Hepatocyte (in vitro differentiated cells): ENCODE results near the gene ZFPM1. TPM values are rescaled to one million over a fixed set of nuclear protein-coding genes. Genes with fewer than 3 reads are reported as not detected.

Experiments used
- DNase-seq: peaks from one replicate; pipeline ENCODE4 v3.0.0-alpha.2; 2016; ENCODE audit warnings: low spot score
- H2AFZ ChIP-seq: fragments of 200-600 bp; sonication (generic); 2 replicates; pipeline ENCODE4 v1.6.0; 2016; ENCODE audit warnings: antibody characterized with exemption, mild to moderate bottlenecking
- H3K27ac ChIP-seq: fragments of 200-600 bp; sonication (generic); 2 replicates; pipeline ENCODE4 v1.5.1; 2016; ENCODE audit warnings: mild to moderate bottlenecking
- H3K27me3 ChIP-seq: fragments of 200-600 bp; sonication (generic); 2 replicates; pipeline ENCODE4 v1.6.1; 2016
- H3K36me3 ChIP-seq: fragments of 200-600 bp; sonication (generic); replicated peaks from 2 replicates; pipeline ENCODE4 v1.5.1; 2016; ENCODE audit warnings: low read depth; ENCODE audit not compliant: insufficient read depth
- H3K4me1 ChIP-seq: fragments of 200-600 bp; sonication (generic); 2 replicates; pipeline ENCODE4 v1.5.1; 2016; ENCODE audit warnings: mild to moderate bottlenecking, moderate library complexity; ENCODE audit not compliant: insufficient read depth
- H3K4me2 ChIP-seq: fragments of 200-600 bp; sonication (generic); 2 replicates; pipeline ENCODE4 v1.6.0; 2016
- H3K4me3 ChIP-seq: fragments of 200-600 bp; sonication (generic); 2 replicates; pipeline ENCODE4 v1.5.1; 2016; ENCODE audit warnings: mild to moderate bottlenecking
- H3K79me2 ChIP-seq: fragments of 200-600 bp; sonication (generic); 2 replicates; pipeline ENCODE4 v1.6.0; 2017; ENCODE audit warnings: mild to moderate bottlenecking
- H3K9me2 ChIP-seq: fragments of 200-600 bp; sonication (generic); replicated peaks from 2 replicates; pipeline ENCODE4 v1.6.0; 2017; ENCODE audit warnings: mild to moderate bottlenecking; ENCODE audit not compliant: insufficient read depth
- H3K9me3 ChIP-seq: fragments of 200-600 bp; sonication (generic); 2 replicates; pipeline ENCODE4 v1.5.1; 2016; ENCODE audit warnings: low read depth, mild to moderate bottlenecking
- H4K20me1 ChIP-seq: fragments of 200-600 bp; sonication (generic); 2 replicates; pipeline ENCODE4 v1.6.0; 2016; ENCODE audit warnings: mild to moderate bottlenecking; ENCODE audit not compliant: insufficient read depth, poor library complexity, severe bottlenecking
- EZH2 ChIP-seq: fragments of 200-600 bp; sonication (generic); IDR thresholded peaks from 2 replicates; pipeline ENCODE4 v1.6.1; 2016; ENCODE audit warnings: antibody characterized with exemption, mild to moderate bottlenecking, borderline replicate concordance
- EZH2phosphoT487 ChIP-seq: fragments of 200-600 bp; sonication (generic); IDR thresholded peaks from one replicate; pipeline ENCODE4 v1.6.1; 2018; ENCODE audit warnings: antibody characterized with exemption, mild to moderate bottlenecking, low read depth, moderate library complexity; ENCODE audit not compliant: unreplicated experiment, severe bottlenecking
- WGBS: methylation state at CpG from one replicate; pipeline ENCODE4 v1.1.6; 2016; ENCODE audit warnings: low lambda C conversion rate; ENCODE audit errors: missing lambda C conversion rate; 5-methylcytosine and 5-hydroxymethylcytosine counted together
- polyA plus RNA-seq: library from polyadenylated mRNA; unstranded; fragments of >200 nt; fragmentation: Nextera tagmentation; extraction: Ambion mirVana; gene quantifications from 2 replicates; pipeline ENCODE4 v1.2.1, GENCODE V29; 2016
- total RNA-seq: library from RNA; depleted of rRNA; stranded (reverse); fragments of >200 nt; gene quantifications from 2 replicates; pipeline ENCODE4 v1.2.3, GENCODE V29; 2014
- TF ChIP-seq, protein P1 (sequence below): fragments of 200-600 bp; sonication (generic); IDR thresholded peaks from 2 replicates; pipeline ENCODE4 v1.5.1; 2016; ENCODE audit warnings: antibody characterized with exemption, mild to moderate bottlenecking; ENCODE audit not compliant: poor library complexity

The ZFPM1 gene
- total and polyA plus RNA-seq, 2 experiments from 2014 or later = 4.1 to 11.9 TPM

DNA sequence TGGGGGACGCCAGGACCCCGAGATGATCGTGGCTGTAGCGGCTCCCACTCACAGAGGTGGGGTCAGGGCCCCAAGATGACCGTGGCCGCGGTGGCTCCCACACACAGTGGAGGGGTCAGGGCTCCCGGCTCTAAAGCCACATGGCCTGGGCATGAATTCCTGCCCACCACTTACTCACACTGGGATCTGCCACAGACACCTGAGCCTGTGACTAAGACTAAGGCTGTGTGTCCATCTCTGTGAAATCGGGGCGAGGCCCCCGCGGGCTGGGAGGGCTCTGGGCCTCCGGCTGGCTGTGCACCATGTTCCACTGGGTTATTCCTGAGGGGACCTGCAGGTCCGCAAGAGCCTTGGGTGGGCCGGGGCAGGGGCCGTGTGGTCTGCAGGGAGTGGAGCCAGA lies 18.5 kb downstream of the ZFPM1 start:
- Histone ChIP-seq H3K27me3 (no peaks in the 10 kb centered on the region), H3K4me1 (peaks cover 22% of the 10 kb centered on the region), H3K79me2 (peaks cover 84% of the 10 kb centered on the region), H3K36me3 (no peaks in the 10 kb centered on the region), H3K9me3 (no peaks in the 10 kb centered on the region), H3K4me2 (no peak overlapping the region), H3K9me2 (no peaks in the 10 kb centered on the region), H3K4me3 (no peak overlapping the region), H4K20me1 (peaks cover 86% of the 10 kb centered on the region), H2AFZ (no peak overlapping the region), H3K27ac (no peak overlapping the region)
- no peak for DNase-seq
- TF ChIP-seq, protein P1, sequence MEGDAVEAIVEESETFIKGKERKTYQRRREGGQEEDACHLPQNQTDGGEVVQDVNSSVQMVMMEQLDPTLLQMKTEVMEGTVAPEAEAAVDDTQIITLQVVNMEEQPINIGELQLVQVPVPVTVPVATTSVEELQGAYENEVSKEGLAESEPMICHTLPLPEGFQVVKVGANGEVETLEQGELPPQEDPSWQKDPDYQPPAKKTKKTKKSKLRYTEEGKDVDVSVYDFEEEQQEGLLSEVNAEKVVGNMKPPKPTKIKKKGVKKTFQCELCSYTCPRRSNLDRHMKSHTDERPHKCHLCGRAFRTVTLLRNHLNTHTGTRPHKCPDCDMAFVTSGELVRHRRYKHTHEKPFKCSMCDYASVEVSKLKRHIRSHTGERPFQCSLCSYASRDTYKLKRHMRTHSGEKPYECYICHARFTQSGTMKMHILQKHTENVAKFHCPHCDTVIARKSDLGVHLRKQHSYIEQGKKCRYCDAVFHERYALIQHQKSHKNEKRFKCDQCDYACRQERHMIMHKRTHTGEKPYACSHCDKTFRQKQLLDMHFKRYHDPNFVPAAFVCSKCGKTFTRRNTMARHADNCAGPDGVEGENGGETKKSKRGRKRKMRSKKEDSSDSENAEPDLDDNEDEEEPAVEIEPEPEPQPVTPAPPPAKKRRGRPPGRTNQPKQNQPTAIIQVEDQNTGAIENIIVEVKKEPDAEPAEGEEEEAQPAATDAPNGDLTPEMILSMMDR = no peak
- TF ChIP-seq EZH2 (no peak), EZH2phosphoT487 (no peak)
- WGBS = 97% methylated on average over 13 of the region's 16 CpGs

DNA sequence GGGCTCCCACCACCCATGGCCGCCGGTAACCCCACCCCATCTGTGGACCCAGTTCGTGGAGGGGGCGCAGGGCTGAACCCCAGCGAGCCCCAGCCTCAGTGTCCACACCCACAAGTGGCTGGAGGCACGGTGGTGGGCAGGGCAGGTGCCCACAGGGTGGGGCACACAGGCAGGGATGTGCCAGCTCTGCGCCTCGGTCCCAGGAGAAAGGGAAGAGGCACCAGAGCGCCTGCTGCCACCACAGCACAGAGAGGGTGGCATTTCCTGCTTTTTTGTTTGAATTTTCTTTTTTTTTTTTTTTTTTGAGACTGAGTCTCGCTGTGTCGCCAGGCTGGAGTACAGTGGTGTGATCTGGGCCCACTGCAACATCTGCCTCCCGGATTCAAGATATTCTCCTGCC lies 19.0 kb downstream of the ZFPM1 start:
- Histone ChIP-seq H3K9me3 (no peaks in the 10 kb centered on the region), H3K9me2 (no peaks in the 10 kb centered on the region), H3K4me2 (no peak overlapping the region), H4K20me1 (peaks cover 86% of the 10 kb centered on the region), H3K27me3 (no peaks in the 10 kb centered on the region), H3K4me1 (peaks cover 18% of the 10 kb centered on the region), H3K36me3 (no peaks in the 10 kb centered on the region), H2AFZ (no peak overlapping the region), H3K27ac (no peak overlapping the region), H3K79me2 (peaks cover 84% of the 10 kb centered on the region), H3K4me3 (no peak overlapping the region)
- DNase-seq = no peak
- 84% methylated on average over 9 of the region's 12 CpGs for WGBS
- TF ChIP-seq EZH2phosphoT487 (no peak), EZH2 (no peak)
- TF ChIP-seq, protein P1 = no peak

DNA sequence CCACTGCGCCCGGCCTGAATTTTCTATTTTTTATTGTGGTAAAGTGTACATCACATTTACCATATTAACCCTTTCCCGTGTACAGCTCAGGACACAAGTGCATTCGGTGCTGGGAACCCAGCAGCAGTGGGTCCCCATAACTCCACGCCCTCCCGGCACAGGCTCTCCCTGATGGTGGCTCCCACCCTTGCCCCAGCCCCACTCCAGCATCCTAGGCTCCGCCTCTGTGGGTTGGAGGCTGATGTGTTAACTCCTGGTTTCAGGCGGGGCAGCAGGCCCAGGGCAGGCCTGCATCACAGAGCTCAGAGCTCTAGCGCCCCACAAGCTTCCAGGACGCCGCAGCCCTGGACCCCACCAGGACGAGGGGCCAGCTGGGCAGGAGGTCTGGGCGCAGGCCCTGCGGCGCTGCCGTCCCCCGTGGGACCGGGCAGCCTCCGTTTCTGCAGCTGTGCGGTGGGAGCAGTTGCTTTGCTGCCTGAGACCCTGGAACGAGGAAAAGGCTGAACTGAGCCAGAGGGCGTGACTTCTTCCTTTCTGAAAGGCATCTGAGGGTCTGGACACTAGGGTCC lies 19.6 kb downstream of the ZFPM1 start:
- Histone ChIP-seq H3K9me3 (no peaks in the 10 kb centered on the region), H3K27me3 (no peaks in the 10 kb centered on the region), H3K36me3 (no peaks in the 10 kb centered on the region), H3K9me2 (no peaks in the 10 kb centered on the region), H3K4me2 (no peak overlapping the region), H4K20me1 (peaks cover 85% of the 10 kb centered on the region), H3K4me1 (peaks cover 23% of the 10 kb centered on the region), H2AFZ (no peak overlapping the region), H3K27ac (no peak overlapping the region), H3K4me3 (no peak overlapping the region), H3K79me2 (peaks cover 84% of the 10 kb centered on the region)
- TF ChIP-seq EZH2phosphoT487 (no peak), EZH2 (no peak)
- TF ChIP-seq, protein P1 = no peak
- 89% methylated on average over 20 of the region's 22 CpGs for WGBS
- no peak for DNase-seq
